Duodenal mucosa (tissue), 2 donors: ENCODE results near the gene NRIP1.

Experiments used
- H3K27ac ChIP-seq: one replicate; pipeline ENCODE4 v1.7.0; 2013; ENCODE audit warnings: low read depth, low read length
- H3K27me3 ChIP-seq, 2 donors: one replicate each; pipeline ENCODE4 v1.7.0; 2013; ENCODE audit warnings: low read length in 2 of 2, control low read depth in 1 of 2; ENCODE audit not compliant: insufficient read depth in 2 of 2, control insufficient read depth in 1 of 2
- H3K36me3 ChIP-seq, 2 donors: one replicate each; pipeline ENCODE4 v1.7.0; 2013; ENCODE audit warnings: low read length in 2 of 2, control low read depth in 1 of 2; ENCODE audit not compliant: insufficient read depth in 2 of 2, control insufficient read depth in 1 of 2
- H3K4me1 ChIP-seq, 2 donors: one replicate each; pipeline ENCODE4 v1.7.0; 2013; ENCODE audit warnings: low read length in 2 of 2, control low read depth in 1 of 2; ENCODE audit not compliant: insufficient read depth in 2 of 2, control insufficient read depth in 1 of 2
- H3K4me3 ChIP-seq, 2 donors: one replicate each; pipeline ENCODE4 v1.7.0; 2013; ENCODE audit warnings: low read length in 2 of 2, low read depth in 1 of 2
- H3K9ac ChIP-seq, 2 donors: one replicate each; pipeline ENCODE4 v1.7.0; 2013; ENCODE audit warnings: low read length in 2 of 2, low read depth in 1 of 2
- H3K9me3 ChIP-seq, 2 donors: one replicate each; pipeline ENCODE4 v1.7.0; 2013; ENCODE audit warnings: low read length in 2 of 2, control low read depth in 1 of 2; ENCODE audit not compliant: control insufficient read depth in 1 of 2

NRIP1 gene

GRCh38 chr21:15028186-15028585, 36.6 kb downstream of the NRIP1 start:
- Histone ChIP-seq H3K27me3 (no peaks in the 10 kb centered on the region), H3K4me1 (peaks cover 5 to 7% of the 10 kb centered on the region in 2 donors), H3K27ac (no peak overlapping the region), H3K9ac (no peak overlapping the region), H3K36me3 (peaks cover 0 to 11% of the 10 kb centered on the region in 2 donors), H3K4me3 (no peak overlapping the region), H3K9me3 (no peaks in the 10 kb centered on the region)

GRCh38 chr21:15027056-15027455, 37.7 kb downstream of the NRIP1 start:
- no peaks in the 10 kb centered on the region for H3K9me3 ChIP-seq
- no peak overlapping the region for H3K9ac ChIP-seq

GRCh38 chr21:15026370-15026769, 38.4 kb downstream of the NRIP1 start:
- peaks cover 0 to 7% of the 10 kb centered on the region in 2 donors for H3K36me3 ChIP-seq
- H3K9ac ChIP-seq = no peak overlapping the region
- no peaks in the 10 kb centered on the region for H3K9me3 ChIP-seq
- no peaks in the 10 kb centered on the region for H3K27me3 ChIP-seq
- no peak overlapping the region for H3K4me3 ChIP-seq
- H3K4me1 ChIP-seq = peaks cover 5 to 7% of the 10 kb centered on the region in 2 donors
- H3K27ac ChIP-seq = no peak overlapping the region

More at GRCh38 chr21:15027056-15027455, 37.7 kb downstream of the NRIP1 start:
- Histone ChIP-seq H3K4me3 (no peak overlapping the region), H3K27ac (no peak overlapping the region), H3K27me3 (no peaks in the 10 kb centered on the region), H3K4me1 (peaks cover 5 to 7% of the 10 kb centered on the region in 2 donors), H3K36me3 (peaks cover 0 to 11% of the 10 kb centered on the region in 2 donors)

- Histone ChIP-seq H3K9ac (no peak overlapping the region), H3K27me3 (no peaks in the 10 kb centered on the region), H3K4me3 (no peak overlapping the region), H3K36me3 (no peaks in the 10 kb centered on the region), H3K4me1 (peaks cover 5 to 7% of the 10 kb centered on the region in 2 donors), H3K9me3 (no peaks in the 10 kb centered on the region), H3K27ac (no peak overlapping the region)
Measured at GRCh38 chr21:15023776-15024175, 41.0 kb downstream of the NRIP1 start.

- H3K36me3 ChIP-seq = no peaks in the 10 kb centered on the region
- H3K4me3 ChIP-seq = no peak overlapping the region
- peaks cover 0 to 7% of the 10 kb centered on the region in 2 donors for H3K4me1 ChIP-seq
- no peak overlapping the region for H3K9ac ChIP-seq
- no peaks in the 10 kb centered on the region for H3K9me3 ChIP-seq
- no peaks in the 10 kb centered on the region for H3K27me3 ChIP-seq
- H3K27ac ChIP-seq = no peak overlapping the region
Measured at GRCh38 chr21:15022608-15023261, 42.1 kb downstream of the NRIP1 start.

DNA sequence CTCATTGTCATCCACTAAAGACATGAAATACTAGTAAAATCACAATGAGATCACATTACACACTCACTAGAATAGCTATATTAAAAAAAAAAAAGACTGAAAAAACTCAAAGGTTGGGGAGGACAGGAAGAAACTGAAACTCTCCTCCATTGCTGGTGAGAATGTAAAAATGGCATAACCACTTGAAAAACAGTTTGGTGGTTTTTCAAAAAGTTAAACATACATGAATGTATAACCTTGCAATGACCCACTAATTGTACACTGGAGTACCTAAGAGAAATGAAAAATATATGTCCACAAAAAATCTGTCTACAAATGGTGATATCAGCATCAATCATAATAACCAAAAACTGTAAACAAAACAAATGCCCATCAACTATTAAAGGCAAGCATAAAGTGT, 44.0 kb downstream of the NRIP1 start:
- no peak overlapping the region for H3K9ac ChIP-seq
- no peak overlapping the region for H3K4me3 ChIP-seq
- H3K9me3 ChIP-seq = no peaks in the 10 kb centered on the region
- H3K27me3 ChIP-seq = no peaks in the 10 kb centered on the region
- H3K36me3 ChIP-seq = no peaks in the 10 kb centered on the region
- H3K4me1 ChIP-seq = no peaks in the 10 kb centered on the region
- H3K27ac ChIP-seq = no peak overlapping the region

DNA sequence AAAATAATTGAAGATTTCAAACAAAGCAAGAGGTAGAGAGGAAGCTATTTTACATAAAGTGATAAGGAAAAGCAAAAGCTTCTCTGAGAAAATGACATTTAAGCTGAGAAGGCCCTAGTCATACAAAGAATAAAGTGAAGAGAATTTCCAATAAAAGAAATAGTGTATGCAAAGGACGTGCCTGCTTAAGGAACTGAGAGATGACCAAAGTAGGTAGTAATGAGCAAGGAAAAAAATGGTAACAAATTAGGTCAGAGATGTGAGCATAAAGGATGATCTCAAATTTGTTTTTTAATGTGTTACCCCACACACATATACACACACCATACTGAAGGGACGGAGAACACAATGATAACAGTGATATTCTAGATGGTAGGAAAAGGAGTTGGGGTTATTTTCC, 46.4 kb downstream of the NRIP1 start:
- Histone ChIP-seq H3K36me3 (no peaks in the 10 kb centered on the region), H3K4me3 (no peak overlapping the region), H3K9me3 (no peaks in the 10 kb centered on the region), H3K27ac (no peak overlapping the region), H3K9ac (no peak overlapping the region), H3K4me1 (no peaks in the 10 kb centered on the region), H3K27me3 (no peaks in the 10 kb centered on the region)

DNA sequence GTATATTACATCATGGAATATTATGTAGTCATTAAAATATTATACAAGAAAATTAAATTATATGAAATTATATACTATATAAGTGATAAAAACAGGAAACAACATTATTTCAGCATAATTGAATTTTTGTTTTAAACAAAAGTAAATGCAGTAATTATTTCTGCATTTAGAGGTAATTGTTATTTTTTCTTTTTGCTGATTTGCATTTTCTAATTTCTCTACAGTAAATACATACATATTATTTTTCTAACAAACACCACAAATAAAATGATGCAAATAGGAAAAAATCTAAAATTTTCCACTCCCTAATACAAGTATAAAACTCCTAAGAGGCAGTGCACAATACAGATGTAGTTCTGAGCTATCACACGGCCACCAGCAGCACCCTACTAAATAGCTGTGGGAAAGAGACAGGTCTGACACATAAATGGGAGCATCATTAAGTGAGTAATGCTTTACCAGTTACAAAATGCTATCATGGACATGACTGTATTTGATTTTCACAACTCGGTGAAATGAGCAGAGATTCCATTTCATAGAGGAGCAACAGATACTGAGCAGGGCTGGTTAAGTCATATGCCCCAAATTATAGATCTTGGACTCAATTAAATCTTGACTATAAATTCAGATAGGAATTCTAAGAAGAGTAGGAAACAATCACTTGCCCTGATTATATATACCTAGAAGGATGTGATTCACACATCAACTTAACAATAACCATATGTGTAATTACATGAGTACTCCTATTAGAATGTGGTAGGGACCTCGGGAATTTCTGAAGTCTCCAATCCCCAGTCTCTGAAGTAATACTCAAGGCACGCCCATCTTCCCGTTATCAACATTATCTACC, 49.0 kb downstream of the NRIP1 start:
- no peaks in the 10 kb centered on the region for H3K27me3 ChIP-seq
- no peak overlapping the region for H3K9ac ChIP-seq
- H3K4me3 ChIP-seq = no peak overlapping the region
- H3K36me3 ChIP-seq = no peaks in the 10 kb centered on the region
- no peaks in the 10 kb centered on the region for H3K4me1 ChIP-seq
- no peak overlapping the region for H3K27ac ChIP-seq
- no peaks in the 10 kb centered on the region for H3K9me3 ChIP-seq

GRCh38 chr21:15014221-15014620, 50.6 kb downstream of the NRIP1 start:
- H3K27me3 ChIP-seq = no peaks in the 10 kb centered on the region
- no peaks in the 10 kb centered on the region for H3K9me3 ChIP-seq
- no peak overlapping the region for H3K27ac ChIP-seq
- H3K9ac ChIP-seq = no peak overlapping the region
- no peaks in the 10 kb centered on the region for H3K4me1 ChIP-seq
- H3K4me3 ChIP-seq = no peak overlapping the region
- no peaks in the 10 kb centered on the region for H3K36me3 ChIP-seq

GRCh38 chr21:15011967-15012366, 52.8 kb downstream of the NRIP1 start:
- Histone ChIP-seq H3K27me3 (no peaks in the 10 kb centered on the region), H3K4me1 (peaks cover 2 to 12% of the 10 kb centered on the region in 2 donors), H3K9ac (no peak overlapping the region), H3K9me3 (no peaks in the 10 kb centered on the region), H3K27ac (no peak overlapping the region), H3K36me3 (peaks cover 0 to 4% of the 10 kb centered on the region in 2 donors), H3K4me3 (no peak overlapping the region)
